Measurements from ENCODE around the gene MAN1A1. TPM values are rescaled to one million over a fixed set of nuclear protein-coding genes. Genes with fewer than 3 reads are reported as not detected.

Gene MAN1A1
- polyA plus RNA-seq, 1 donor = 23.8 TPM

GRCh38 chr6:119345114-119345513 is 4.4 kb downstream of the MAN1A1 start:
- no peak for DNase-seq

- no peak for DNase-seq
These were observed 5.3 kb downstream of the MAN1A1 start for GRCh38 chr6:119344306-119344705.

GRCh38 chr6:119343573-119344146 is 5.9 kb downstream of the MAN1A1 start:
- DNase-seq = no peak

GRCh38 chr6:119343167-119343566 is 6.4 kb downstream of the MAN1A1 start:
- no peak for DNase-seq

GRCh38 chr6:119342430-119342829 is 7.1 kb downstream of the MAN1A1 start:
- DNase-seq = no peak

GRCh38 chr6:119340796-119341487 is 8.6 kb downstream of the MAN1A1 start:
- no peak for DNase-seq

- no peak for DNase-seq
These were observed 9.6 kb downstream of the MAN1A1 start for GRCh38 chr6:119339941-119340456.

- DNase-seq = no peak
These were observed 11.8 kb downstream of the MAN1A1 start for GRCh38 chr6:119337762-119338161.

- no peak for DNase-seq
These were observed 12.3 kb downstream of the MAN1A1 start for GRCh38 chr6:119337252-119337651.

GRCh38 chr6:119334535-119335264 is 14.9 kb downstream of the MAN1A1 start:
- no peak for DNase-seq

- no peak for DNase-seq
These were observed 15.8 kb downstream of the MAN1A1 start for GRCh38 chr6:119333707-119334295.

- no peak for DNase-seq
These were observed 16.4 kb downstream of the MAN1A1 start for GRCh38 chr6:119333063-119333609.

GRCh38 chr6:119331663-119332286 is 17.8 kb downstream of the MAN1A1 start:
- DNase-seq = no peak

- DNase-seq = no peak
These were observed 18.9 kb downstream of the MAN1A1 start for GRCh38 chr6:119330520-119331113.

- no peak for DNase-seq
These were observed 19.8 kb downstream of the MAN1A1 start for GRCh38 chr6:119329794-119330180.

GRCh38 chr6:119328892-119329793 is 20.4 kb downstream of the MAN1A1 start:
- no peak for DNase-seq

GRCh38 chr6:119328254-119328653 is 21.3 kb downstream of the MAN1A1 start:
- DNase-seq = no peak

GRCh38 chr6:119327810-119328209 is 21.8 kb downstream of the MAN1A1 start:
- no peak for DNase-seq

- DNase-seq = no peak
These were observed 23.1 kb downstream of the MAN1A1 start for GRCh38 chr6:119326291-119327005.

All from hindlimb muscle (tissue), 1 donor.